ENCODE data around the gene HEMK1. TPM values are rescaled to one million over a fixed set of nuclear protein-coding genes. Genes with fewer than 3 reads are reported as not detected.

Gene HEMK1
- total and polyA plus RNA-seq, 2 of the 4 experiments (the other 2 are of a cell fraction), result 17.2 to 20.8 TPM

DNA sequence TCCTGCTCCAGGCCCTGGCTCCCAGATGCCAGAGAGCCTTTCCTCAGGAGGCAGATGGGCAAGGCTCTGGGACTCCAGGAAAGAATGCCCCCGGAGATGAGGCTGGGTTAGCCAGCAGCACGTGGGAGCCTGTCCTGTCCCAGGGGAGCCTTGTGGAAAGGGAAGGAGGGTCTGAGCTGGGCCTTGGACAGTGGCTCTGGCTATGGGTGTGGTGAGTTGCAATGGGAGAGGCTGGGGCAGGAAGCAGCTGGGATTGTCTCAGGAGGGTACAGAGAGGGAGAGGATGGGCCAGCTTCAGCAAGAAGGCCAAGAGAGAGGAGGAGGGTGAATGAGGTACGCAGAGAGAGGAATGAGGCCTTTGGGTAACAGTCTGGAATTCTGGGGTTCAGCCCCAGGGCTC, 48.5 kb upstream of the HEMK1 start:
- Histone ChIP-seq H2BK20ac (ENCODE audit: low read depth, low read length) (no peak overlapping the region), H2BK15ac (ENCODE audit: low read depth, low read length) (no peak overlapping the region), H2BK5ac (ENCODE audit: low read depth, low read length, poor library complexity, severe bottlenecking) (no peak overlapping the region), H3K56ac (ENCODE audit: extremely low read depth, insufficient read depth, low read length) (no peak overlapping the region), H4K8ac (ENCODE audit: low read depth in 2 of 2, low read length in 2 of 2) (no peak overlapping the region), H3K9me1 (ENCODE audit: insufficient read depth, low read length) (no peaks in the 10 kb centered on the region), H3K4me1 (ENCODE audit: control insufficient read depth, insufficient read depth, low read length) (no peaks in the 10 kb centered on the region), H3K27ac (ENCODE audit: insufficient read depth, low read length) (no peak overlapping the region), H3K79me1 (ENCODE audit: low read depth in 1 of 2, low read length in 2 of 2) (no peaks in the 10 kb centered on the region), H2AFZ (replicated peaks; ENCODE audit: low read length, poor library complexity) (no peak overlapping the region), H4K20me1 (ENCODE audit: insufficient read depth, low read length) (no peaks in the 10 kb centered on the region), H2BK120ac (ENCODE audit: low read depth, low read length) (no peak overlapping the region), H3K4me3 (ENCODE audit: insufficient read depth, low read depth, low read length) (no peak overlapping the region), H3K18ac (ENCODE audit: low read depth, low read length) (no peak overlapping the region), H3K4me2 (ENCODE audit: low read depth, low read length) (no peak overlapping the region), H4K91ac (ENCODE audit: insufficient read depth, low read depth, low read length) (no peak overlapping the region), H3K36me3 (ENCODE audit: control insufficient read depth, insufficient read depth, low read length) (no peaks in the 10 kb centered on the region), H2AK9ac (replicated peaks; ENCODE audit: low read depth, low read length, poor library complexity) (no peak overlapping the region), H3K9me3 (ENCODE audit: control insufficient read depth, insufficient read depth, low read length) (no peaks in the 10 kb centered on the region), H3K14ac (replicated peaks; ENCODE audit: low read depth, low read length) (no peak overlapping the region), H3K9ac (ENCODE audit: low read depth, low read length) (no peak overlapping the region), H3K4ac (ENCODE audit: low read depth, low read length) (no peak overlapping the region), H3K27me3 (ENCODE audit: control insufficient read depth, insufficient read depth, low read length) (peaks cover 62% of the 10 kb centered on the region), H4K5ac (ENCODE audit: low read depth, low read length) (no peak overlapping the region), H3K23ac (ENCODE audit: low read depth, low read length) (no peak overlapping the region), H2AK5ac (ENCODE audit: low read depth, low read length) (no peak overlapping the region)
- dilution Hi-C loops (cut with HindIII; ENCODE audit: low sequenced_read_pairs, unreplicated experiment), result no loop called here
- ChIA-PET POLR2A (ENCODE audit: unreplicated experiment) (no interaction called here), CTCF (no interaction called here)
- 83% methylated on average over 1 of the region's 3 CpGs; no CpG with 5 or more reads in 1 of the 2 experiments for WGBS, 2 experiments (ENCODE audit: extremely low coverage in 2 of 2, insufficient read length in 1 of 2)
- intact Hi-C loops (cut with micrococcal nuclease), result no loop called here
- DNase-seq (no peak), ATAC-seq (ENCODE audit: low read depth) (no peak)
- in situ Hi-C loops (cut with MboI; ENCODE audit: low sequenced_read_pairs), result no loop called here
- TF ChIP-seq RFX5 (IDR thresholded peaks at IDR 0.05; ENCODE audit: low read depth, low read length) (no peak), SMC3 (IDR thresholded peaks at IDR 0.05; ENCODE audit: low read depth, low read length) (no peak), MAZ (IDR thresholded peaks at IDR 0.05; ENCODE audit: borderline replicate concordance, low read depth, low read length) (no peak), BHLHE40 (IDR thresholded peaks at IDR 0.05; ENCODE audit: low read depth, low read length) (no peak), MXI1 (IDR thresholded peaks at IDR 0.05; ENCODE audit: borderline replicate concordance, low read depth, low read length) (no peak), CTCF (conservative IDR thresholded peaks at IDR 0.05; ENCODE audit: low read depth, low read length) (no peak), ELK1 (IDR thresholded peaks at IDR 0.05; ENCODE audit: borderline replicate concordance, low read depth, low read length) (no peak), RAD21 (IDR thresholded peaks at IDR 0.05; ENCODE audit: low read length) (no peak), CHD1 (IDR thresholded peaks at IDR 0.05; ENCODE audit: low read depth, low read length) (no peak), POLR2A (IDR thresholded peaks at IDR 0.05; ENCODE audit: low read depth, low read length) (no peak), CEBPB (IDR thresholded peaks at IDR 0.05; ENCODE audit: low read depth, low read length) (no peak)
- no TSS peak for BruUV-seq (replicated peaks)
